PFSK-1 (cell line): Measurements from ENCODE around the gene JAG2.

Source experiments
- FOXP2 ChIP-seq: optimal IDR thresholded peaks from 2 replicates; pipeline ENCODE3; 2011; ENCODE audit warnings: borderline replicate concordance, control low read depth, inconsistent platforms; ENCODE audit not compliant: insufficient read depth; ENCODE audit errors: extremely low read length, extremely low read depth
- POLR2AphosphoS5 ChIP-seq: IDR thresholded peaks from 2 replicates; pipeline ENCODE4 v1.6.1; 2012; ENCODE audit warnings: low read depth, mild to moderate bottlenecking, control low read depth, low read length, moderate library complexity
- REST ChIP-seq, 2 experiments: IDR thresholded peaks; 2 replicates each; pipeline versions ENCODE4 v1.6.1 to v1.8.0; 2011 to 2012; ENCODE audit warnings: low read depth in 2 of 2, low read length in 2 of 2, control low read depth in 1 of 2, inconsistent platforms in 1 of 2, mild to moderate bottlenecking in 1 of 2, moderate library complexity in 1 of 2; ENCODE audit not compliant: insufficient read depth in 1 of 2
- SIN3A ChIP-seq: IDR thresholded peaks from 2 replicates; pipeline ENCODE4 v1.6.1; 2012; ENCODE audit warnings: mild to moderate bottlenecking, low read length, moderate library complexity, borderline replicate concordance; ENCODE audit not compliant: insufficient read depth
- TAF1 ChIP-seq: IDR thresholded peaks from 2 replicates; pipeline ENCODE4 v1.6.1; 2012; ENCODE audit warnings: low read length, control low read depth, borderline replicate concordance; ENCODE audit not compliant: insufficient read depth

The JAG2 gene

GRCh38 chr14:105096206-105096875 is 72.2 kb downstream of the JAG2 start:
- TF ChIP-seq FOXP2 (no peak), TAF1 (no peak), REST (IDR thresholded peaks at IDR 0.05; ENCODE audit: insufficient read depth in 1 of 2, low read depth in 2 of 2, low read length in 2 of 2) (no peak), POLR2AphosphoS5 (no peak), SIN3A (no peak)

GRCh38 chr14:105095236-105095805 is 73.3 kb downstream of the JAG2 start:
- TF ChIP-seq SIN3A (no peak), POLR2AphosphoS5 (no peak), FOXP2 (no peak), TAF1 (no peak), REST (IDR thresholded peaks at IDR 0.05; ENCODE audit: insufficient read depth in 1 of 2, low read depth in 2 of 2, low read length in 2 of 2) (no peak)

- no peak for TF ChIP-seq SIN3A
- no peak for TF ChIP-seq REST (IDR thresholded peaks at IDR 0.05; ENCODE audit: insufficient read depth in 1 of 2, low read depth in 2 of 2, low read length in 2 of 2)
- no peak for TF ChIP-seq FOXP2
- TF ChIP-seq TAF1 = no peak
- no peak for TF ChIP-seq POLR2AphosphoS5
These were observed 74.2 kb downstream of the JAG2 start for GRCh38 chr14:105094193-105094907.

GRCh38 chr14:105093431-105094192 is 75.0 kb downstream of the JAG2 start:
- TF ChIP-seq SIN3A (no peak), TAF1 (no peak), POLR2AphosphoS5 (no peak), FOXP2 (no peak), REST (IDR thresholded peaks at IDR 0.05; ENCODE audit: insufficient read depth in 1 of 2, low read depth in 2 of 2, low read length in 2 of 2) (no peak)
